WI38 (cell line): ENCODE measurements around the gene KLHL17.

Experiments used
- H3K4me3 ChIP-seq: 2 replicates; pipeline ENCODE4 v1.5.1; 2011; ENCODE audit warnings: low read depth, mild to moderate bottlenecking, control low read depth, low read length
- CTCF ChIP-seq: IDR thresholded peaks from 2 replicates; pipeline ENCODE4 v1.5.1; 2012; ENCODE audit warnings: low read depth, mild to moderate bottlenecking, control low read depth, low read length

Gene KLHL17

GRCh38 chr1:924656-925560 is 35.5 kb upstream of the KLHL17 start:
- peak overlapping the region; percentile 48 for H3K4me3 ChIP-seq
- no peak for TF ChIP-seq CTCF

GRCh38 chr1:925561-926421 is 34.6 kb upstream of the KLHL17 start:
- H3K4me3 ChIP-seq, result peak overlapping the region; percentile 29
- TF ChIP-seq CTCF, result no peak

GRCh38 chr1:927234-927633 is 33.1 kb upstream of the KLHL17 start:
- no peak overlapping the region for H3K4me3 ChIP-seq
- TF ChIP-seq CTCF, result no peak

- TF ChIP-seq CTCF, result no peak
- H3K4me3 ChIP-seq, result no peak overlapping the region
Observed at GRCh38 chr1:927748-928147, 32.6 kb upstream of the KLHL17 start.

- TF ChIP-seq CTCF, result no peak
- no peak overlapping the region for H3K4me3 ChIP-seq
Observed at GRCh38 chr1:928825-929661, 31.3 kb upstream of the KLHL17 start.

- TF ChIP-seq CTCF, result no peak
Observed at GRCh38 chr1:929712-930632, 30.4 kb upstream of the KLHL17 start.

More at GRCh38 chr1:929712-930632, 30.4 kb upstream of the KLHL17 start:
- H3K4me3 ChIP-seq, result no peak overlapping the region
